A549 (cell line): Measurements from ENCODE around the gene TBC1D8.

Source experiments
- CTCF ChIP-seq: fragments of >200 bp; sonication (Bioruptor Twin); formaldehyde crosslinking; IDR thresholded peaks from 3 replicates; pipeline ENCODE4 v1.5.1; 2016
- ELK1 ChIP-seq: fragments of 150-350 bp; IDR thresholded peaks from 2 replicates; pipeline ENCODE4 v1.6.1; 2014; ENCODE audit warnings: low read depth, mild to moderate bottlenecking, low read length
- FOSL2 ChIP-seq, 2 experiments: fragments of 450-650 bp in 1 of 2; fragments of >200 bp in 1 of 2; sonication (Bioruptor Twin) in 1 of 2; formaldehyde crosslinking; IDR thresholded peaks; 2 replicates each; pipeline versions ENCODE4 v1.5.0 to v1.6.1; 2016 to 2020; ENCODE audit warnings: mild to moderate bottlenecking in 1 of 2, moderate library complexity in 1 of 2
- HOXA7 ChIP-seq: fragments of 250-450 bp; sonication (Bioruptor Pico); IDR thresholded peaks from 2 replicates; pipeline ENCODE4 v1.5.0; 2020; ENCODE audit warnings: mild to moderate bottlenecking, moderate library complexity
- MAFK ChIP-seq: fragments of 450-650 bp; IDR thresholded peaks from 2 replicates; pipeline ENCODE4 v1.6.1; 2014; ENCODE audit not compliant: partially characterized antibody
- MYC ChIP-seq: IDR thresholded peaks from 2 replicates; pipeline ENCODE4 v1.6.1; 2012; ENCODE audit warnings: mild to moderate bottlenecking, inconsistent platforms, low read length, improper control_type of control experiment, borderline replicate concordance
- NR3C1 ChIP-seq: fragments of >200 bp; sonication (Bioruptor Twin); formaldehyde crosslinking; IDR thresholded peaks from 3 replicates; pipeline ENCODE4 v1.6.1; 2017
- POLR2A ChIP-seq: IDR thresholded peaks from 2 replicates; pipeline ENCODE4 v1.6.1; 2012; ENCODE audit warnings: mild to moderate bottlenecking, low read length
- RAD21 ChIP-seq, 2 experiments: fragments of >200 bp in 1 of 2; sonication (Bioruptor Twin) in 1 of 2; formaldehyde crosslinking in 1 of 2; IDR thresholded peaks in 1 of 2; conservative IDR thresholded peaks in 1 of 2; 2 replicates in 1 of 2; 3 replicates in 1 of 2; pipeline ENCODE4 v1.6.1; 2012 to 2018; ENCODE audit warnings: inconsistent platforms in 1 of 2
- RCOR1 ChIP-seq: fragments of 150-350 bp; IDR thresholded peaks from 2 replicates; pipeline ENCODE4 v1.6.1; 2014; ENCODE audit warnings: antibody characterized with exemption, low read length, low read depth
- RFX5 ChIP-seq: fragments of 450-650 bp; IDR thresholded peaks from 2 replicates; pipeline ENCODE4 v1.7.1; 2014; ENCODE audit warnings: antibody characterized with exemption, mild to moderate bottlenecking, moderate library complexity

DNA sequence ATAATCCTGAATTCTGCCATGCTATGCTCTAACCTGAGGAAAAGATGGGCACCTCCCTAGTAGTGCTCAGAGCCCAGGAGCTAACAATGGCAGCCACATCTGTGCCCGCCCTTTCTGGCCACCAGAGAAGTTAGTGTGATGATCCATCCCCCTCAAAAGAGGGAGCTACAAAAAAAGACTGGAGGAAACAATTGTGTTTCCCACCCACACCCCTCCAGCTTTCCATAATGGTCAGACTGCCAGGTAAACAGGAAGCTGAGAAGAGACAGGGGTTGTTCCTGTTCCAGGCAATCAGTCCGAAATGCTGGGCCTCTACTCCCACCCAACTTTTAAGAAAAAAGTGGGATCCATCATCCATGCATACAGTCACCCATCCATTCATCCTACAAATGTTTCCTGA, 3.2 kb downstream of the TBC1D8 start:
- TF ChIP-seq NR3C1 (no peak), CTCF (no peak), RAD21 (conservative IDR thresholded peaks at IDR 0.05 in 1 of 2, IDR thresholded peaks at IDR 0.05 in 1 of 2) (no peak), RFX5 (no peak), MYC (no peak), HOXA7 (no peak), POLR2A (no peak), ELK1 (no peak), RCOR1 (no peak), FOSL2 (IDR thresholded peaks at IDR 0.05) (no peak), FOSL2 (CRISPR knock-in tag; IDR thresholded peaks at IDR 0.05) (no peak), MAFK (no peak)
